ENCODE results near the gene RBM33.

RBM33 gene

DNA sequence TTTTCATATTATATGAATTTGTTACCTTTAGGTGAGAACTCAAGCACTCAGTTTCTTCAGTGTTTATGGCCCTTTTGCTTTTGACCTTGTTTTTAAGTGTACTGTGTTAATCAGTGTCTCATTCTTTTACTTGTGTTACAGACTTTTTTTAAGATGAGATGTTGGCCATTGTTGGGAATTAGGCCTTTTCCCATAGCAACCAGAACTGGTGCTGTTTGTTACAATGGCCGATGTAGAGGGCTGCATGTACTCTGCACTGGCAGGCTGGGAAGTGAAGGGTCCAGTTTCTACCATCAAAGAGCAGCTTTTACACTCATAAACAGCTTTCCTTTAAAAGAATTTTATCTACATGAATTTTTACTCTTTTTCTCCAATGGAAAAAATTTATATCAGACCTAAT lies 102.7 kb downstream of the RBM33 start:
- Histone ChIP-seq H3K9me2 (ENCODE audit: low read depth, low read length) (no peaks in the 10 kb centered on the region), H4K20me1 (ENCODE audit: insufficient read depth, low read length) (no peaks in the 10 kb centered on the region), H3K27me3 (ENCODE audit: insufficient read depth, low read length) (no peaks in the 10 kb centered on the region), H3K9me3 (ENCODE audit: low read length) (no peaks in the 10 kb centered on the region), H3K79me2 (ENCODE audit: insufficient read depth, low read length) (peaks cover 67% of the 10 kb centered on the region), H3K9ac (ENCODE audit: low read length) (peak overlapping the region; percentile 57), H3K27ac (ENCODE audit: low read depth, low read length, poor library complexity, severe bottlenecking) (peak overlapping the region; percentile 96), H3K4me2 (ENCODE audit: low read length) (peak overlapping the region; percentile 57), H3F3A (ENCODE audit: insufficient read depth, low read length) (0 out of 2 replicates have a peak, but pooled peaks cover 6% of the 10 kb centered on the region), H3K4me3 (ENCODE audit: low read depth, low read length, poor library complexity, severe bottlenecking) (peak overlapping the region; percentile 49), H3K36me3 (ENCODE audit: insufficient read depth, low read length) (peaks cover 66% of the 10 kb centered on the region; the same call in 1 of the 2 replicates), H3K4me1 (ENCODE audit: insufficient read depth, low read length, severe bottlenecking) (peaks cover 100% of the 10 kb centered on the region), H2AFZ (ENCODE audit: low read length) (no peak overlapping the region)
- no peak for TF ChIP-seq EZH2 (IDR thresholded peaks at IDR 0.05; ENCODE audit: borderline replicate concordance, low read length)
- TF ChIP-seq, protein P1, sequence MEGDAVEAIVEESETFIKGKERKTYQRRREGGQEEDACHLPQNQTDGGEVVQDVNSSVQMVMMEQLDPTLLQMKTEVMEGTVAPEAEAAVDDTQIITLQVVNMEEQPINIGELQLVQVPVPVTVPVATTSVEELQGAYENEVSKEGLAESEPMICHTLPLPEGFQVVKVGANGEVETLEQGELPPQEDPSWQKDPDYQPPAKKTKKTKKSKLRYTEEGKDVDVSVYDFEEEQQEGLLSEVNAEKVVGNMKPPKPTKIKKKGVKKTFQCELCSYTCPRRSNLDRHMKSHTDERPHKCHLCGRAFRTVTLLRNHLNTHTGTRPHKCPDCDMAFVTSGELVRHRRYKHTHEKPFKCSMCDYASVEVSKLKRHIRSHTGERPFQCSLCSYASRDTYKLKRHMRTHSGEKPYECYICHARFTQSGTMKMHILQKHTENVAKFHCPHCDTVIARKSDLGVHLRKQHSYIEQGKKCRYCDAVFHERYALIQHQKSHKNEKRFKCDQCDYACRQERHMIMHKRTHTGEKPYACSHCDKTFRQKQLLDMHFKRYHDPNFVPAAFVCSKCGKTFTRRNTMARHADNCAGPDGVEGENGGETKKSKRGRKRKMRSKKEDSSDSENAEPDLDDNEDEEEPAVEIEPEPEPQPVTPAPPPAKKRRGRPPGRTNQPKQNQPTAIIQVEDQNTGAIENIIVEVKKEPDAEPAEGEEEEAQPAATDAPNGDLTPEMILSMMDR (IDR thresholded peaks at IDR 0.05; ENCODE audit: low read length) = no peak

DNA sequence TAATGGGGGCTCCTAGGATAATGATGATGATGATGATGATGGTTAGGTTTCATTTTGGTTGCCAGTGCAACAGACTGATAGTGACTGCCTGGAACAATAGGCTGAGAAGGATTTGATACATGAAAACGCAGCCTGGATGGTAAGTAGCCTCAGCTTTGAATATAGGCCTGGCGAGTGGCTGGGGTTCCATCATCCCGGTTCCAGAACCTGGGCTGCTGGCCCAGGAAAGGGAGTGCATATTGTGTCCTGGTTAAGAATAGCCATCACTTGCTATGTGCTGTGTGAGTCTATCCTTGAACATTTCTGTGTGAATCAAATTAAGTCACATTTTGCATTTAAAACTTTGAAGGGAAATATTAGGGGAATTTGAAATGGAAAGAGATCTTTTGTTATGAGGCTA lies 105.1 kb downstream of the RBM33 start:
- no peaks in the 10 kb centered on the region for H4K20me1 ChIP-seq (ENCODE audit: insufficient read depth, low read length)
- H3K9me2 ChIP-seq (ENCODE audit: low read depth, low read length) = no peaks in the 10 kb centered on the region
- H3K9me3 ChIP-seq (ENCODE audit: low read length) = no peaks in the 10 kb centered on the region
- H3K36me3 ChIP-seq (ENCODE audit: insufficient read depth, low read length) = peaks cover 51% of the 10 kb centered on the region; the same call in 1 of the 2 replicates
- peak overlapping the region; percentile 49 for H3K4me3 ChIP-seq (ENCODE audit: low read depth, low read length, poor library complexity, severe bottlenecking)
- peak overlapping the region; percentile 57; the same call in 1 of the 2 replicates for H3K4me2 ChIP-seq (ENCODE audit: low read length)
- H3K4me1 ChIP-seq (ENCODE audit: insufficient read depth, low read length, severe bottlenecking) = peaks cover 100% of the 10 kb centered on the region
- no peak overlapping the region for H2AFZ ChIP-seq (ENCODE audit: low read length)
- H3F3A ChIP-seq (ENCODE audit: insufficient read depth, low read length) = 0 out of 2 replicates have a peak, but pooled peaks cover 4% of the 10 kb centered on the region
- no peaks in the 10 kb centered on the region for H3K27me3 ChIP-seq (ENCODE audit: insufficient read depth, low read length)
- TF ChIP-seq EZH2 (IDR thresholded peaks at IDR 0.05; ENCODE audit: borderline replicate concordance, low read length) = no peak
- peak overlapping the region; percentile 96 for H3K27ac ChIP-seq (ENCODE audit: low read depth, low read length, poor library complexity, severe bottlenecking)
- H3K79me2 ChIP-seq (ENCODE audit: insufficient read depth, low read length) = peaks cover 80% of the 10 kb centered on the region
- H3K9ac ChIP-seq (ENCODE audit: low read length) = peak overlapping the region; percentile 9; the same call in 1 of the 2 replicates

DNA sequence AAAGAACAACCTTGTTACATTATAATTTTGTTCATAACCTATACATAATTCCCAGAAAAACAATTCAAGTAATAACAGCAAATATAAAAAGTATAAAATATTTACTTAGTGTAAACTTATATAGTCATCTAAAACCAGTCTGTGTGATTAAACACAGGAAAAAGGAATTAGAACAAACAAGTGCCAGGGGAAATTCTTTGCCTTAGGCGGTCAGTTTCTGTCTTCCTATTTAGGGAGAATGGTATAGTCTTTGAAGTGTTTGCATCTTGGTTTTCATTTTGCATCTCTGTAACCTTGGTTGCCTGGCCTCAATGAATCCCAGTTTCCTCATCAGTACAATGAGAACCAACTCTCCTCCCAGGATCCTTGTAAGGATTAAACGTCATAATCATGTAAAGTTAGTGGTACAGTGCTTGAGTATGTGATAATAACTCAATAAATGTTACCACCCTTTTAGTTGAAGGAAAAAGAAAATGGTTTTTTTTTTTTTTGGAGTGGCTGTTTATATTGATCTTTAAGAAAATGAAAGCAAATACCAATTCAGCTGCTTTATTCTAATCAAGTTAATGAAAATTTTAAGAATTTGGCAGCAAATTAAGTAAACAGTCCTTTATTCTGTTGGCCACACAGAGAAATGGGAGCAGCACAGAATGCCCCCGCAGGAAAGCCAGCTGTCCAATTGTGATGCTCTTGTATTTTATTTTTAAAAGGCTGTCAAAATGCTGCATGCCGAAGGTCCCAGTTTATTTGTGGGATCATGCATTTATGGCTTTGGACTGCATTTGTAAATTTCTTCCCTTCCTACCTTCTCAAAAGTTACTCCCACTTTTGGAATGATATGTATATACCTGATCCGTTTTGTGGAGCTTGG lies 106.0 kb downstream of the RBM33 start:
- H3K9ac ChIP-seq (ENCODE audit: low read length) = no peak overlapping the region; the same call in 1 of the 2 replicates
- peaks cover 100% of the 10 kb centered on the region for H3K4me1 ChIP-seq (ENCODE audit: insufficient read depth, low read length, severe bottlenecking)
- no peaks in the 10 kb centered on the region for H3K9me3 ChIP-seq (ENCODE audit: low read length)
- peak overlapping the region; percentile 63; the same call in 1 of the 2 replicates for H3K4me2 ChIP-seq (ENCODE audit: low read length)
- H3K79me2 ChIP-seq (ENCODE audit: insufficient read depth, low read length) = peaks cover 89% of the 10 kb centered on the region
- peaks cover 47% of the 10 kb centered on the region; the same call in 1 of the 2 replicates for H3K36me3 ChIP-seq (ENCODE audit: insufficient read depth, low read length)
- 0 out of 2 replicates have a peak, but pooled peaks cover 4% of the 10 kb centered on the region for H3F3A ChIP-seq (ENCODE audit: insufficient read depth, low read length)
- no peak overlapping the region for H2AFZ ChIP-seq (ENCODE audit: low read length)
- H3K9me2 ChIP-seq (ENCODE audit: low read depth, low read length) = no peaks in the 10 kb centered on the region
- H3K27me3 ChIP-seq (ENCODE audit: insufficient read depth, low read length) = no peaks in the 10 kb centered on the region
- no peaks in the 10 kb centered on the region for H4K20me1 ChIP-seq (ENCODE audit: insufficient read depth, low read length)
- no peak for TF ChIP-seq EZH2 (IDR thresholded peaks at IDR 0.05; ENCODE audit: borderline replicate concordance, low read length)
- TF ChIP-seq, protein P1 (IDR thresholded peaks at IDR 0.05; ENCODE audit: low read length) = no peak
- H3K4me3 ChIP-seq (ENCODE audit: low read depth, low read length, poor library complexity, severe bottlenecking) = peak overlapping the region; percentile 47
- peak overlapping the region; percentile 88 for H3K27ac ChIP-seq (ENCODE audit: low read depth, low read length, poor library complexity, severe bottlenecking)
